Measurements from ENCODE around the gene ARHGAP11A.

GRCh38 chr15:32670623-32671022 lies 55.3 kb downstream of the ARHGAP11A start:
- TF ChIP-seq POLR2A (IDR thresholded peaks at IDR 0.05; ENCODE audit: low read depth, low read length) (no peak), EZH2 (IDR thresholded peaks at IDR 0.05; ENCODE audit: borderline replicate concordance, low read depth, low read length, severe bottlenecking) (no peak)
- TF ChIP-seq, protein P1, sequence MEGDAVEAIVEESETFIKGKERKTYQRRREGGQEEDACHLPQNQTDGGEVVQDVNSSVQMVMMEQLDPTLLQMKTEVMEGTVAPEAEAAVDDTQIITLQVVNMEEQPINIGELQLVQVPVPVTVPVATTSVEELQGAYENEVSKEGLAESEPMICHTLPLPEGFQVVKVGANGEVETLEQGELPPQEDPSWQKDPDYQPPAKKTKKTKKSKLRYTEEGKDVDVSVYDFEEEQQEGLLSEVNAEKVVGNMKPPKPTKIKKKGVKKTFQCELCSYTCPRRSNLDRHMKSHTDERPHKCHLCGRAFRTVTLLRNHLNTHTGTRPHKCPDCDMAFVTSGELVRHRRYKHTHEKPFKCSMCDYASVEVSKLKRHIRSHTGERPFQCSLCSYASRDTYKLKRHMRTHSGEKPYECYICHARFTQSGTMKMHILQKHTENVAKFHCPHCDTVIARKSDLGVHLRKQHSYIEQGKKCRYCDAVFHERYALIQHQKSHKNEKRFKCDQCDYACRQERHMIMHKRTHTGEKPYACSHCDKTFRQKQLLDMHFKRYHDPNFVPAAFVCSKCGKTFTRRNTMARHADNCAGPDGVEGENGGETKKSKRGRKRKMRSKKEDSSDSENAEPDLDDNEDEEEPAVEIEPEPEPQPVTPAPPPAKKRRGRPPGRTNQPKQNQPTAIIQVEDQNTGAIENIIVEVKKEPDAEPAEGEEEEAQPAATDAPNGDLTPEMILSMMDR (IDR thresholded peaks at IDR 0.05; ENCODE audit: extremely low read depth in 1 of 2, insufficient read depth in 1 of 2, low read depth in 1 of 2, low read length in 2 of 2), result no peak

Measured in endothelial cell of umbilical vein (primary cell).